Activated naive CD4-positive, alpha-beta T cell treated with anti-CD3 and anti-CD28 coated beads, Interleukin-2, amount 50 U/mL, for 24 hours (primary cell): ENCODE data around the gene IL11.

Experiments
- H3K27ac Mint-ChIP-seq: one replicate; pipeline ENCODE4 v1.8.0; 2021; ENCODE audit warnings: mild to moderate bottlenecking, mixed read lengths
- H3K27me3 Mint-ChIP-seq: one replicate; pipeline ENCODE4 v1.8.0; 2021; ENCODE audit warnings: mixed read lengths
- H3K36me3 Mint-ChIP-seq: one replicate; pipeline ENCODE4 v1.8.0; 2021; ENCODE audit warnings: mixed read lengths
- H3K4me1 Mint-ChIP-seq: one replicate; pipeline ENCODE4 v1.8.0; 2021; ENCODE audit warnings: mixed read lengths
- H3K4me3 Mint-ChIP-seq: one replicate; pipeline ENCODE4 v1.8.0; 2021; ENCODE audit warnings: mild to moderate bottlenecking, mixed read lengths
- H3K9me3 Mint-ChIP-seq: one replicate; pipeline ENCODE4 v1.8.0; 2021; ENCODE audit warnings: mixed read lengths

IL11 gene

GRCh38 chr19:55384131-55384919 is 14.1 kb upstream of the IL11 start, which contains the start of gene TMEM238:
Gene TMEM238, minus strand, starts transcription at chr19:55384292. Its CDS starts 33 bp downstream, at chr19:55384259.
- Mint-ChIP-seq H3K4me3 (peak within 1 kb of the TSS; percentile 98), H3K9me3 (no peaks in the 10 kb centered on the region), H3K36me3 (peaks cover 26% of the 10 kb centered on the region), H3K4me1 (peaks cover 43% of the 10 kb centered on the region), H3K27ac (peak within 1 kb of the TSS; percentile 100), H3K27me3 (no peaks in the 10 kb centered on the region)

- H3K27ac Mint-ChIP-seq: peak overlapping the region; percentile 87
- no peaks in the 10 kb centered on the region for H3K9me3 Mint-ChIP-seq
- H3K4me3 Mint-ChIP-seq: peak overlapping the region; percentile 89
- H3K36me3 Mint-ChIP-seq: peaks cover 22% of the 10 kb centered on the region
- H3K4me1 Mint-ChIP-seq: peaks cover 37% of the 10 kb centered on the region
- no peaks in the 10 kb centered on the region for H3K27me3 Mint-ChIP-seq
Measured at GRCh38 chr19:55383279-55384130, 13.2 kb upstream of the IL11 start.

- Mint-ChIP-seq H3K4me1 (peaks cover 31% of the 10 kb centered on the region), H3K4me3 (peak overlapping the region; percentile 89), H3K9me3 (no peaks in the 10 kb centered on the region), H3K36me3 (peaks cover 18% of the 10 kb centered on the region), H3K27me3 (no peaks in the 10 kb centered on the region), H3K27ac (peak overlapping the region; percentile 87)
Measured at GRCh38 chr19:55382522-55383054, 12.3 kb upstream of the IL11 start.

- Mint-ChIP-seq H3K4me1 (peaks cover 28% of the 10 kb centered on the region), H3K36me3 (peaks cover 15% of the 10 kb centered on the region), H3K27me3 (no peaks in the 10 kb centered on the region), H3K9me3 (no peaks in the 10 kb centered on the region), H3K4me3 (peak overlapping the region; percentile 73), H3K27ac (no peak overlapping the region)
Measured at GRCh38 chr19:55382013-55382412, 11.8 kb upstream of the IL11 start.

- Mint-ChIP-seq H3K4me3 (no peak overlapping the region), H3K27me3 (peaks cover 3% of the 10 kb centered on the region), H3K36me3 (peaks cover 3% of the 10 kb centered on the region), H3K4me1 (peaks cover 19% of the 10 kb centered on the region), H3K27ac (no peak overlapping the region), H3K9me3 (no peaks in the 10 kb centered on the region)
Measured at GRCh38 chr19:55379174-55379573, 8.9 kb upstream of the IL11 start.

- no peak overlapping the region for H3K4me3 Mint-ChIP-seq
- no peak overlapping the region for H3K27ac Mint-ChIP-seq
- H3K27me3 Mint-ChIP-seq: peaks cover 8% of the 10 kb centered on the region
- H3K4me1 Mint-ChIP-seq: peaks cover 15% of the 10 kb centered on the region
- no peaks in the 10 kb centered on the region for H3K9me3 Mint-ChIP-seq
- peaks cover 3% of the 10 kb centered on the region for H3K36me3 Mint-ChIP-seq
Measured at GRCh38 chr19:55377356-55378131, 7.3 kb upstream of the IL11 start.

GRCh38 chr19:55376241-55376933 is 6.1 kb upstream of the IL11 start, which contains the start of gene TMEM190:
Gene TMEM190, plus strand, starts transcription at chr19:55376826. Its CDS starts 28 bp downstream, at chr19:55376854.
- peaks cover under 1% of the 10 kb centered on the region for H3K36me3 Mint-ChIP-seq
- no peak within 1 kb of the TSS for H3K27ac Mint-ChIP-seq
- peaks cover 4% of the 10 kb centered on the region for H3K4me1 Mint-ChIP-seq
- no peaks in the 10 kb centered on the region for H3K9me3 Mint-ChIP-seq
- no peak within 1 kb of the TSS for H3K4me3 Mint-ChIP-seq
- peaks cover 15% of the 10 kb centered on the region for H3K27me3 Mint-ChIP-seq

- H3K9me3 Mint-ChIP-seq: no peaks in the 10 kb centered on the region
- peaks cover 9% of the 10 kb centered on the region for H3K4me1 Mint-ChIP-seq
- no peak overlapping the region for H3K4me3 Mint-ChIP-seq
- H3K27ac Mint-ChIP-seq: no peak overlapping the region
- peaks cover 4% of the 10 kb centered on the region for H3K36me3 Mint-ChIP-seq
- H3K27me3 Mint-ChIP-seq: peaks cover 25% of the 10 kb centered on the region
Measured at GRCh38 chr19:55373993-55374757, 3.9 kb upstream of the IL11 start.

- no peaks in the 10 kb centered on the region for H3K9me3 Mint-ChIP-seq
- peaks cover 9% of the 10 kb centered on the region for H3K4me1 Mint-ChIP-seq
- H3K27me3 Mint-ChIP-seq: peaks cover 25% of the 10 kb centered on the region
- H3K27ac Mint-ChIP-seq: no peak overlapping the region
- H3K4me3 Mint-ChIP-seq: no peak overlapping the region
- H3K36me3 Mint-ChIP-seq: peaks cover 4% of the 10 kb centered on the region
Measured at GRCh38 chr19:55373306-55373992, 3.2 kb upstream of the IL11 start.

GRCh38 chr19:55372316-55373081 is 2.2 kb upstream of the IL11 start:
- Mint-ChIP-seq H3K4me3 (no peak overlapping the region), H3K4me1 (peaks cover 9% of the 10 kb centered on the region), H3K27me3 (peaks cover 27% of the 10 kb centered on the region), H3K27ac (no peak overlapping the region), H3K36me3 (peaks cover 4% of the 10 kb centered on the region), H3K9me3 (no peaks in the 10 kb centered on the region)

GRCh38 chr19:55369653-55370304 is 484 bp downstream of the IL11 start:
- H3K9me3 Mint-ChIP-seq: no peaks in the 10 kb centered on the region
- H3K36me3 Mint-ChIP-seq: peaks cover 4% of the 10 kb centered on the region
- peaks cover 9% of the 10 kb centered on the region for H3K4me1 Mint-ChIP-seq
- no peak overlapping the region for H3K27ac Mint-ChIP-seq
- H3K27me3 Mint-ChIP-seq: peaks cover 25% of the 10 kb centered on the region
- peak overlapping the region; percentile 84 for H3K4me3 Mint-ChIP-seq

GRCh38 chr19:55368701-55369563 is 1.3 kb downstream of the IL11 start:
- H3K4me3 Mint-ChIP-seq: no peak overlapping the region
- H3K9me3 Mint-ChIP-seq: no peaks in the 10 kb centered on the region
- peaks cover 25% of the 10 kb centered on the region for H3K27me3 Mint-ChIP-seq
- H3K4me1 Mint-ChIP-seq: peaks cover 9% of the 10 kb centered on the region
- no peak overlapping the region for H3K27ac Mint-ChIP-seq
- H3K36me3 Mint-ChIP-seq: peaks cover 4% of the 10 kb centered on the region
